GM12875 (cell line): Measurements from ENCODE around the gene MDK.

ENCODE experiments used
- H3K4me3 ChIP-seq: one replicate; pipeline ENCODE4 v1.5.1; 2011; ENCODE audit warnings: low read depth, low read length, control low read depth
- CTCF ChIP-seq: IDR thresholded peaks from 2 replicates; pipeline ENCODE4 v1.5.1; 2011; ENCODE audit warnings: low read depth, mild to moderate bottlenecking, control low read depth, inconsistent platforms, low read length, moderate library complexity, borderline replicate concordance; ENCODE audit not compliant: insufficient read depth

Gene MDK

GRCh38 chr11:46341454-46341853, 40.0 kb upstream of the MDK start:
- H3K4me3 ChIP-seq = no peak overlapping the region
- TF ChIP-seq CTCF = no peak

- no peak overlapping the region for H3K4me3 ChIP-seq
- no peak for TF ChIP-seq CTCF
Observed at GRCh38 chr11:46342239-46342638, 39.2 kb upstream of the MDK start.

GRCh38 chr11:46343520-46343919, 37.9 kb upstream of the MDK start:
- H3K4me3 ChIP-seq = no peak overlapping the region
- TF ChIP-seq CTCF = no peak

- no peak for TF ChIP-seq CTCF
- H3K4me3 ChIP-seq = peak overlapping the region; percentile 57
Observed at GRCh38 chr11:46345131-46345597, 36.3 kb upstream of the MDK start.

GRCh38 chr11:46345881-46346484, 35.5 kb upstream of the MDK start:
- peak overlapping the region; percentile 57 for H3K4me3 ChIP-seq

GRCh38 chr11:46346886-46347636, 34.4 kb upstream of the MDK start, which contains the start of gene DGKZ:
TSS of gene DGKZ (plus strand) at chr11:46347463. CDS start at chr11:46347660, 197 bp downstream.
- H3K4me3 ChIP-seq = peak within 1 kb of the TSS; percentile 93
- TF ChIP-seq CTCF = peak; percentile 86

More at GRCh38 chr11:46345881-46346484, 35.5 kb upstream of the MDK start:
- no peak for TF ChIP-seq CTCF

- peak overlapping the region; percentile 93 for H3K4me3 ChIP-seq
- TF ChIP-seq CTCF = no peak
Observed at GRCh38 chr11:46347637-46348311, 33.7 kb upstream of the MDK start.
